Caco-2 (cell line): ENCODE results near the gene MEGF6. TPM values are rescaled to one million over a fixed set of nuclear protein-coding genes. Genes with fewer than 3 reads are reported as not detected.

Experiments used
- BruUV-seq: library from RNA; stranded (reverse); fragments of 400-500 nt; replicated peaks from 2 replicates; lab custom pipeline; 2021; lab: Mats Ljungman, UMichigan
- CTCF ChIA-PET: fragments of 300-600 bp; sonication (Branson Sonifier 250); formaldehyde crosslinking; loops from one replicate; lab custom pipeline; 2022; ENCODE audit warnings: antibody characterized with exemption; lab: Charles Lee
- POLR2A ChIA-PET: fragments of 300-600 bp; sonication (Branson Sonifier 250); formaldehyde crosslinking; loops from one replicate; lab custom pipeline; 2022; ENCODE audit warnings: antibody characterized with exemption; lab: Charles Lee
- DNase-seq, 2 experiments: peaks; one replicate each; pipeline versions ENCODE4 v3.0.0 to v3.0.0-alpha.2; 2020 to 2022
- H3K27me3 ChIP-seq: replicated peaks from 2 replicates; pipeline ENCODE4 v1.6.0; 2011; ENCODE audit warnings: low read length; ENCODE audit not compliant: control insufficient read depth, insufficient read depth
- H3K36me3 ChIP-seq: 2 replicates; pipeline ENCODE4 v1.5.1; 2011; ENCODE audit warnings: low read length; ENCODE audit not compliant: control insufficient read depth, insufficient read depth
- H3K4me1 ChIP-seq: fragments of 250-450 bp; sonication (Bioruptor Pico); 2 replicates; pipeline ENCODE4 v1.5.1; 2020; ENCODE audit warnings: mild to moderate bottlenecking
- H3K4me3 ChIP-seq: 2 replicates; pipeline ENCODE4 v1.5.1; 2011; ENCODE audit warnings: low read depth, mild to moderate bottlenecking, control low read depth, low read length
- H3K9me3 ChIP-seq: fragments of 250-450 bp; sonication (Bioruptor Pico); 2 replicates; pipeline ENCODE4 v1.5.1; 2020; ENCODE audit warnings: mild to moderate bottlenecking, moderate library complexity
- H3K27ac Mint-ChIP-seq: one replicate; pipeline ENCODE4 v1.8.0; 2022; ENCODE audit warnings: mixed read lengths; ENCODE audit not compliant: unreplicated experiment
- H3K27me3 Mint-ChIP-seq: one replicate; pipeline ENCODE4 v1.8.0; 2022; ENCODE audit warnings: mixed read lengths; ENCODE audit not compliant: insufficient read depth, unreplicated experiment
- H3K36me3 Mint-ChIP-seq: one replicate; pipeline ENCODE4 v1.8.0; 2022; ENCODE audit warnings: mild to moderate bottlenecking, mixed read lengths; ENCODE audit not compliant: insufficient read depth, unreplicated experiment
- H3K4me1 Mint-ChIP-seq: one replicate; pipeline ENCODE4 v1.8.0; 2022; ENCODE audit warnings: low read depth, mixed read lengths; ENCODE audit not compliant: unreplicated experiment
- H3K4me3 Mint-ChIP-seq: one replicate; pipeline ENCODE4 v1.8.0; 2022; ENCODE audit warnings: mild to moderate bottlenecking, moderate library complexity, mixed read lengths; ENCODE audit not compliant: unreplicated experiment
- H3K9me3 Mint-ChIP-seq: one replicate; pipeline ENCODE4 v1.8.0; 2022; ENCODE audit warnings: mixed read lengths; ENCODE audit not compliant: unreplicated experiment
- CTCF ChIP-seq, 2 experiments: fragments of 200-600 bp in 1 of 2; IDR thresholded peaks; 1 replicate in 1 of 2; 2 replicates in 1 of 2; pipeline versions ENCODE4 v1.5.1 to v1.8.0; 2011 to 2022; ENCODE audit warnings: antibody characterized with exemption in 1 of 2, control low read depth in 1 of 2, inconsistent platforms in 1 of 2, low read depth in 1 of 2, low read length in 1 of 2, mild to moderate bottlenecking in 1 of 2, moderate library complexity in 1 of 2; ENCODE audit not compliant: insufficient read depth in 1 of 2, severe bottlenecking in 1 of 2, unreplicated experiment in 1 of 2
- intact Hi-C: fragments of 100-400 bp; cut with micrococcal nuclease; formaldehyde crosslinking; loops from one replicate; pipeline ENCODE4 v1.10.0; 2022; ENCODE audit not compliant: unreplicated experiment
- total RNA-seq: library from RNA; stranded (reverse); gene quantifications from 2 replicates; pipeline ENCODE4 v1.2.3, GENCODE V29; 2022

The MEGF6 gene
- total RNA-seq, 1 experiment from 2014 or later, result 13.3 TPM

DNA sequence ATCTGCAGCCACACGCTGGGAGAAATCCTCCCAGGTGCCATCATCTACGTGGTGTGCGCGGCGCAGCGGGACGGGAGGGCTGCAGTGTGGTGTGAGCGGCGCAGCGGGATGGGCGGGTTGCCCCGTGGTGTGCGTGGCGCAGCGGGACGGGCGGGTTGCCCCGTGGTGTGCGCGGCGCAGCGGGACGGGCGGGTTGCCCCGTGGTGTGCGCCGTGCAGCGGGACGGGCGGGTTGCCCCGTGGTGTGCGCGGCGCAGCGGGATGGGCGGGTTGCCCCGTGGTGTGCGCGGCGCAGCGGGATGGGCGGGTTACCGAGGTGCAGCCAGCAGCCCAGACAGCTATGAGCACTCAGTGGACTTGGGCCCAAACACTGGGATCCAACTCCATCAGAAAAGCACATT lies 33.9 kb upstream of the MEGF6 start:
- no peak overlapping the region for H3K4me3 Mint-ChIP-seq
- H3K27me3 Mint-ChIP-seq, result no peaks in the 10 kb centered on the region
- H3K36me3 Mint-ChIP-seq, result peaks cover 18% of the 10 kb centered on the region
- no peaks in the 10 kb centered on the region for H3K4me1 ChIP-seq
- no peak for TF ChIP-seq CTCF (IDR thresholded peaks at IDR 0.05; ENCODE audit: insufficient read depth in 1 of 2, low read depth in 1 of 2, low read length in 1 of 2, severe bottlenecking in 1 of 2, unreplicated experiment in 1 of 2)
- no peaks in the 10 kb centered on the region for H3K27me3 ChIP-seq
- H3K36me3 ChIP-seq, result no peaks in the 10 kb centered on the region; the same call in 1 of the 2 replicates
- H3K9me3 ChIP-seq, result no peaks in the 10 kb centered on the region
- H3K9me3 Mint-ChIP-seq, result no peaks in the 10 kb centered on the region
- intact Hi-C loops, result no loop called here
- POLR2A ChIA-PET, result no interaction called here
- H3K27ac Mint-ChIP-seq, result no peak overlapping the region
- H3K4me3 ChIP-seq, result no peak overlapping the region
- no TSS peak for BruUV-seq
- DNase-seq, result no peak
- CTCF ChIA-PET, result no interaction called here
- no peaks in the 10 kb centered on the region for H3K4me1 Mint-ChIP-seq

GRCh38 chr1:3644273-3644672 lies 33.0 kb upstream of the MEGF6 start:
- H3K36me3 Mint-ChIP-seq, result peaks cover 18% of the 10 kb centered on the region
- DNase-seq, result no peak
- ChIA-PET POLR2A (no interaction called here), CTCF (no interaction called here)
- Histone ChIP-seq H3K36me3 (no peaks in the 10 kb centered on the region; the same call in 1 of the 2 replicates), H3K9me3 (no peaks in the 10 kb centered on the region), H3K27me3 (no peaks in the 10 kb centered on the region), H3K4me1 (no peaks in the 10 kb centered on the region), H3K4me3 (no peak overlapping the region)
- no peaks in the 10 kb centered on the region for H3K4me1 Mint-ChIP-seq
- no peaks in the 10 kb centered on the region for H3K9me3 Mint-ChIP-seq
- no peak overlapping the region for H3K27ac Mint-ChIP-seq
- intact Hi-C loops, result no loop called here
- H3K27me3 Mint-ChIP-seq, result no peaks in the 10 kb centered on the region
- TF ChIP-seq CTCF (IDR thresholded peaks at IDR 0.05; ENCODE audit: insufficient read depth in 1 of 2, low read depth in 1 of 2, low read length in 1 of 2, severe bottlenecking in 1 of 2, unreplicated experiment in 1 of 2), result no peak
- no peak overlapping the region for H3K4me3 Mint-ChIP-seq
- BruUV-seq, result no TSS peak

- Mint-ChIP-seq H3K9me3 (no peaks in the 10 kb centered on the region), H3K27ac (no peak overlapping the region), H3K4me1 (no peaks in the 10 kb centered on the region), H3K36me3 (peaks cover 18% of the 10 kb centered on the region), H3K27me3 (no peaks in the 10 kb centered on the region), H3K4me3 (no peak overlapping the region)
- Histone ChIP-seq H3K4me3 (no peak overlapping the region), H3K36me3 (no peaks in the 10 kb centered on the region; the same call in 1 of the 2 replicates), H3K9me3 (no peaks in the 10 kb centered on the region), H3K27me3 (no peaks in the 10 kb centered on the region), H3K4me1 (no peaks in the 10 kb centered on the region)
- intact Hi-C loops, result no loop called here
- TF ChIP-seq CTCF (IDR thresholded peaks at IDR 0.05; ENCODE audit: insufficient read depth in 1 of 2, low read depth in 1 of 2, low read length in 1 of 2, severe bottlenecking in 1 of 2, unreplicated experiment in 1 of 2), result no peak
- ChIA-PET POLR2A (no interaction called here), CTCF (no interaction called here)
- no TSS peak for BruUV-seq
- DNase-seq, result no peak
These were observed 31.8 kb upstream of the MEGF6 start for GRCh38 chr1:3642919-3643675.
